Body of pancreas (tissue), 4 donors: ENCODE data around the gene HSF2.

ENCODE experiments used
- CTCF ChIP-seq, 7 experiments: fragments of 450-650 bp in 4 of 7; fragments of 200-600 bp in 3 of 7; sonication (generic) in 3 of 7; IDR thresholded peaks; one replicate each; pipeline ENCODE4 v1.5.1; 2016 to 2019; ENCODE audit warnings: antibody characterized with exemption in 7 of 7
- POLR2A ChIP-seq, 3 donors: fragments of 450-650 bp; IDR thresholded peaks; one replicate each; pipeline ENCODE4 v1.6.1; 2016; ENCODE audit warnings: antibody characterized with exemption in 3 of 3, mild to moderate bottlenecking in 2 of 3

GRCh38 chr6:122352981-122353664, 46.3 kb upstream of the HSF2 start:
- no peak for TF ChIP-seq CTCF (IDR thresholded peaks at IDR 0.05)
- no peak for TF ChIP-seq POLR2A (IDR thresholded peaks at IDR 0.05)
